ENCODE measurements around the gene F10.

Gene F10

DNA sequence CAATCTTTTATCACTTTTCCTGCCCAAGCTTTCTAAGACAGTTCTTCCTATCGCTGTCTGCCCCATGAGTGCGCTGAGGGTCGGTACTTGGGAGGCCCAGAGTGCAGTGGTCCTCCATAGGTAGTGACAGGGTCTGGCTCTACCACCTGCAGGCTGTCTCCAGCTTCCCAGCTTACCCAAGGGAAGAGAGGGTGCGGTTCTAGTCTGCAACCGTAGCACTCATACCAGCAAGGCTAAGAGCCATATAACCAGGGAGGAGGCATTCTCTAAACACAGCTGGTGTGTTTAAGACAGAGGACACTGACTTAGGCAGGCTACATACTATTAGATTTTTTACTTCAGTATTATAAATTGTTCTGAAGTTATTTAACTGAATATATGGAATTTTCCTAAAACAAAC, 44.1 kb downstream of the F10 start:
- DNase-seq (ENCODE audit: low read depth in 2 of 2, low spot score in 1 of 2): no peak

DNA sequence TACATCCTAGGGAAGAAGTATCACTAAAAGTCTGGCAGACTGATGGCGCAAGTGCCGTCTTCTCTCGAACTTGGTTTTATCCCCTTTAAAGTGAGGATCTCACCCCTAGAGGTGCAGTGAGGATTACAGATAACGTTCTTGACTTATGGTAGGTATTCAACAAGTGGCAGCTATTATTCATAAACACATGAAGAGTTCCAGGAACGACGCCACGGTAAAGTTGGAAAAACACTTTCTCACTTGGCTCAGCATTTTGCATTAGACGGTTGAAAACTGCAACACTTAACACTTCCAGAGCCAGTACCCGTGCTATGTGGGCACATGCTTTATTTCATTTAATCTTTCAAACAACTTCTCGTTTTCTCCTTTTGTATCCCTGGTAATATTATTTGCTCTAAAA, 44.6 kb downstream of the F10 start:
- no peak for DNase-seq (ENCODE audit: low read depth in 2 of 2, low spot score in 1 of 2)

DNA sequence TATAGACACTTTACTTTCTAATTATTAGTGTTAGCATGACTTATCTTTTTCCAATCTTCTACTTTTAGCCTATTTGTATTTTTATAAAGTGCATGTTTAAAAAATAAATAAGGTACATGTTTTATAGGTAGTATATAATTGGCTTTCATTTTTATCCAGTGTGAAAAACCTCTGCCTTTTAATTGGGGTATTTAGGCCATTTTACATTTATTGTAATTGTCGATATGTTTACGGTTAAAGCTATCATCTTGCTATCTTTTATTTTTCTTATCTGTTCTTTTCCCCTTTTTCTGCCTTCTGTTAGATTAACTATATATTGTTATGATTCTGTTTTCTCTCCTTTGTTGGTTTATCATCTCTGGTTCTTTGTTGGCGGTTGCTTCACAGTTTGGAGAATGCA, 45.0 kb downstream of the F10 start:
- no peak for DNase-seq (ENCODE audit: low read depth in 2 of 2, low spot score in 1 of 2)

DNA sequence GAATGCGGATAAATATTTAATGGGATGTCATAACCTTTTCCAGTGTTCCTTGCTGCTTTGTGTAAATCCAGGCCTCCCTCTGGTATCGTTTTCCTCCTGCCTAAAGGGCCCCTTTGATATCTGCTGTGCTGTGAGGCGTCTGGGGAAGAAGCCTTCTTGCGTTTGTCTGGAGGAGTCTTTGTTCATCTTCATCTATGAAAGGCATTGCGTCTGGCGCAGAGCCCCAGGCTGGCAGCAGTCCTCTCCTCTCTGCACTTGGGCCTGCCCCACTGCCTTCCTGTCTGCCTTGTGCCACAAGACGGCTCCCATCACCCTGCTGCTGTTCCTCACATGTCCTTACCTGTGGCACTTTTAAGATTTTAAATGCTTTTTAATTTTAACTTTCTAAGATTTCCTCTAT, 45.6 kb downstream of the F10 start:
- DNase-seq (ENCODE audit: low read depth in 2 of 2, low spot score in 1 of 2): no peak

DNA sequence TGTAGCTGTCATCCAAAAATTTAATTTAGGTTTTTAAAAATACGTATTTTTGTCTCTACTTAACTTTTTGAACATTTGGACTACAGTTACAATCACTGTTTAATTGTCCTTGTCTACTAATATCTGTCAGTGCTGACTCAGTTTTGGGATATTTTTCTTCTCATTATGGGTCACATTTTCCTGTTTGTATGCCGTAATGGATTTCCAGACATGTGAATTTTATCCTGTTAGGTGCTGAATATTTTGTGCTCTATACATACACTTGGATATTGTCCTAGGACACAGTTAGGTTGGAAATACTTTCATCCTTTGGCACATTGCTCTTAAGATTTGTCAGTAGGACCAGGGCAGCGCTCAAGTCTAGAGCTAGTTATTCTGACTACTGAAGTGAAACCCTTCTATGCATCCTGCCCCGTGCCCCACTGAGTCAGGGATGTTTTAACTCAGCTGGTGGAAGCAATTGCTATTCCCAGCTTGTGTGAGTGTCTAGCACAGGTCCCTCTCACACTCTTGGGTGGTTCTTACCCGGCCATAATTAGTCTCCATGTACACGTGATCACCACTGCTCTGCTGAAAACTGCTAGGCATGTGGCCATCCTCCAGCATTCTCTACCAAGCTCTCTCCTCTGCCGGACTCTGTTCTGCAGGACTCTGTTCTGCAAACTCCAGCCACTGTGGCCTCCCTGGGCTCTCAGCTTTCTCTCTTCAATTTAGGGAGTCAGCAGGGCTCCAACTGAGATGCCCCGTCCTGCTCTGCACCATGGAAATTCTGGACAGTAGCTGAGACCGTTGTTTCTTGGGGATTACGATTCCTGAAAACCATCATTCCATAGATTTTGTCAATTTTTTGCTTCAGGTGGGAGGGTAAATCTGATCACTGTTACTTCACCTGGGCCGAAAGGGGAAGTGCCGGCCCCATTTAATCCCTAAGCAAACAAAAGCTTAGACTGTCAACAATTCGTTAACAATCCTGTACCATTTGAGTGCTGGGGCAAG, 47.0 kb downstream of the F10 start:
- no peak for DNase-seq (ENCODE audit: low read depth in 2 of 2, low spot score in 1 of 2)

DNA sequence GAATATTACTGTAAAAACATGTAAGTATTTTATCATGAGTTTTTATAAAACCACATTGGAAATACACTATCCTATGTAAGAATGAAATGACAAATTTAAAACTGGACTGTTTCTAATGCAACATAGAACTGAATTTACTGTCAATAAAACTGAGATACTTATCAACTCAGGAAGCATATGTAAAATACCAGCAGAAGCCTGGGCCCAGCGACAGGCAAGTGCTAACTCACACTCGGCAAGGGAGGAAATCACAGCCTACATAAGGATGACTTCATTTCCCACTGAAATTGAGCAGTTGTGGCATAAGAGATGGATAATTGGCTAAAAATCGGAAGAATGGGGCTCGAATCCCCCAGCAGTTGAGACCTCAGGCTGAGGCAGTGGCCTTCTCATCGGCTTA, 47.9 kb downstream of the F10 start:
- no peak for DNase-seq (ENCODE audit: low read depth in 2 of 2, low spot score in 1 of 2)

DNA sequence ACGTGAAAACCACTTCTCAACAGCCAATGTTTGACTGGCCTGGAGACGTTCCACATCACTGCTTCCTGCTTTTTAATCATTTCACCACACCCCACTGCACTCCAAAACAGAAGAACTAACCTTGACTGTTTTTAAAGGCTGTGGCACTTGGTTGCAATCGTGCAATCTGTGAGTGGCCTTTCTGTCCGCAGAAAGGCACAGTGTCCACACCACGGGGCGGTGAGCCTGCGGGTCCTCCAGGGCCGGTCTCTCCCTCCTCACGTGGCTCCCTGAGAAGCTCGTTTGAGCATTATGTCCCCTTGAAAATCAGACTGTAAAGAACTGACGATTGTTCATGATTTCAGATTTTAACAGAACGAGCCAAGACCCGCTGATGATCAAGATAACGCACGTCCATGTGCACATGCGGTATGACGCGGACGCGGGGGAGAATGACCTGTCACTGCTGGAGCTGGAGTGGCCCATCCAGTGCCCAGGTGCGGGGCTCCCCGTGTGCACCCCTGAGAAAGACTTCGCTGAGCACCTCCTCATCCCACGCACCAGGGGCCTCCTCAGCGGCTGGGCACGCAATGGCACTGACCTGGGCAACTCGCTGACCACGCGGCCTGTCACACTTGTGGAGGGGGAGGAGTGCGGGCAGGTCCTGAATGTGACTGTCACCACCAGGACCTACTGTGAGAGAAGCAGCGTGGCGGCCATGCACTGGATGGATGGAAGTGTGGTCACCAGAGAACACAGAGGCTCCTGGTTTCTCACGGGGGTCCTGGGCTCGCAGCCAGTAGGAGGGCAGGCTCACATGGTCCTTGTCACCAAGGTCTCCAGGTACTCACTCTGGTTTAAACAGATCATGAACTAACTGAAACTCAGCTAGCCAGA, 48.9 kb downstream of the F10 start:
- DNase-seq (ENCODE audit: low read depth in 2 of 2, low spot score in 1 of 2): no peak

DNA sequence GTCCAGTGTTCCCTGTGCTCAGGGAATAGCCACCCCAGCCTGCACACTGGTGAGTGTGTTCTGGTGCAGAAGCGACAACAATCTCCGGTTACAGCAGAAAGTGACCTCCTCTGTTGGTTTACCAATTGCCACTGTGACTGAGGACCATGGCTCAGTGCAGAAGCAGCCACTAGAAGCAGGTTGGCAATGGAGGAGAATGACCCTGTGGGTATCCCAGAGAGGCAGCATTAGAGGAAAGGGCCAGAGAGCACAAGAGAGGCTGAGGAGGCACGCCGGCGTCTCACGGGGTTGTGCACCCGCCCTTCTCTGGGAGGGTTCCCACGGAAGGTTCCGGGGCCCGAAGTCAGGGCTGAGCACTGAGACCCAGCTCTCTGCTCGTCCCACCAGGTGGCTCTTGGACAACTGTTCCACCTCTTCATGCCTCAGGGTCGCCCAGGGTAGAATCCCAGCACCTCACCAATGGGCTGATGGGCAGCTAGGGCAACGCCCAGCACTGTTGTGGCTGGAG, 49.9 kb downstream of the F10 start:
- DNase-seq (ENCODE audit: low read depth in 2 of 2, low spot score in 1 of 2): no peak

DNA sequence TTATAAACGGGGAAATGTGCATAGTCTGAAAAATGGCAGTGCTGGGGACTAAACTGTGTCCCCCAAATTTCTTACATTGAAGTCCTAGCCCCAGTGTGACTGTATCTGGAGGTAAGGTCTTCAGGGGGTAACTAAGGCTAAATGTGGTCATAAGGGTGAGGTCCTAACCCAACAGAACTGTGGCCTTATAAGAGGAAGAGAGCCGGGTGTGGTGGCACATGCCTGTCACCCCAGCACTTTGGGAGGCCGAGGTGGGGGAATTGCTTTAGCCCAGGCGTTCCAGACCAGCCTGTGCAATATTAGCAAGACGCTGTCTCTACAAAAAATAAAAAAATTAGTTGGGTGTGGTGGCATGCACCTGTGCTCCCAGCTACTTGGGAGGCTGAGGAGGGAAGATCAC, 53.7 kb downstream of the F10 start:
- DNase-seq (ENCODE audit: low read depth in 2 of 2, low spot score in 1 of 2): peak; percentile 39 to 65

DNA sequence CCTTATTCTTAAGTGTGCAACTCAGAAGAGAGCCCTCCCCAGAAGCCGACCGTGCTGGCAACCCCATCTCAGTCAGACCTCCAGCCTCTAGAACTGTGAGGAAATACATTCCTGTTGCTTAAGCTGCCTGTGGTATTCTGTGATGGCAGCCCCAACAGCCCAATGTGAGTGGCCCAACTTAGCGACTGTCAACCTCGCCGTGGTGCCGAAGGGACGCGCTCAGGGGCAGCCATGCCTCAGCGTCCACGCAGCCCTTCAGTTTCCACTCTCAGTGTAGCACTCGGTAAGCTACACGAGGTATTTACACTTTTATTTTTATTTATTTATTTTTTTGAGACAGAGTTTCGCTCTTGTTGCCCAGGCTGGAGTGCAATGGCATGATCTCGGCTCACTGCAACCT, 54.2 kb downstream of the F10 start:
- DNase-seq (ENCODE audit: low read depth in 2 of 2, low spot score in 1 of 2): no peak

DNA sequence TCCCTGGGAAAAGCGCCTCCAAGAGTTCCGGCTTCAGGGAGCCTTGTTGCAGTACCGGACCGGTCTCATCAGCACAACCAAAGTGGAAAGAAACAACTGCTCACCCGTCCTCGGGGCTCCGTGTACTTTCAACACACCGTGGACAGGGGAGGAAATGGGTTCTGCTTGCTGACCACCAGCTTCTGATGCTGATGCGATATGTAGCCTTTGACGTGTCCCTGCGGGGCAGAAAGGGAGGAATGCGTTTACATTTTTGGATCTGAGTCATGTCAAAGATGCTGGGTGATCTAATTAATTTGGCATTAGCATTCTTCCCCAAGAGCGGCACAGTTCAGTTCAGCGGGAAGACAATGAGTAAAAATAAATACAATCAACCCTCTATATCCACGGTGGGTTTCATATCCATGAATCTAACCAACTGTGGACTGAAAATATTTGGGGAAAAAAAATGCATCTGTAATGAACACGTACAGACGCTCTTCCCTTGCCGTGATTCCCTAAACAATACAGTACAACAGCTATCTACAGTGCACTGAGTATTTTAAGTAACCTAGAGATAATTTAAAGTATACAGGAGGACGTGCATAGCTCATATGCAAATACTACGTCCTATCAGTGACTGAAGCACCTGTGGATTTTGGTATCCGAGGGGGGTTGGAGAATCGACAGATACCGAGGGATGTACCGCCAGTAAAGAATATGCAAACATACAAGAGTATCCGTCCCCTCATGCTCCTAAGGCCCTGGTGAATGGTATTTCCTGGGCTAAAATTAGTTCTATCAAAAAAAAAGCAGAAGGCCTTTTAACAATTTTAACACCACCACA, 55.7 kb downstream of the F10 start:
- no peak for DNase-seq (ENCODE audit: low read depth in 2 of 2, low spot score in 1 of 2)

DNA sequence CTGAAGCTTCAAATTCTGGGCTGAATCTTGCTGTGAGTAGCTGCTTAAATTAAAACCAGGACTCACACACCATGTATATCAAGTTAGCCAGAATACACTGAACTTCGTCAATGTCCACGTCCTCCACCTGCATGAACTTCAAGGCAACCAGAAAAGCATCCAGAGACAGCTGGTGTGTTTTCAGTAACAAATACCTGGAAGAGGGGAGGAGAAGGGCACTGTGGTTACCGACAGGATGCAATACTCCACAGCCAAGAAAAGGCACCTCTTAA, 56.2 kb downstream of the F10 start:
- no peak for DNase-seq (ENCODE audit: low read depth in 2 of 2, low spot score in 1 of 2)

DNA sequence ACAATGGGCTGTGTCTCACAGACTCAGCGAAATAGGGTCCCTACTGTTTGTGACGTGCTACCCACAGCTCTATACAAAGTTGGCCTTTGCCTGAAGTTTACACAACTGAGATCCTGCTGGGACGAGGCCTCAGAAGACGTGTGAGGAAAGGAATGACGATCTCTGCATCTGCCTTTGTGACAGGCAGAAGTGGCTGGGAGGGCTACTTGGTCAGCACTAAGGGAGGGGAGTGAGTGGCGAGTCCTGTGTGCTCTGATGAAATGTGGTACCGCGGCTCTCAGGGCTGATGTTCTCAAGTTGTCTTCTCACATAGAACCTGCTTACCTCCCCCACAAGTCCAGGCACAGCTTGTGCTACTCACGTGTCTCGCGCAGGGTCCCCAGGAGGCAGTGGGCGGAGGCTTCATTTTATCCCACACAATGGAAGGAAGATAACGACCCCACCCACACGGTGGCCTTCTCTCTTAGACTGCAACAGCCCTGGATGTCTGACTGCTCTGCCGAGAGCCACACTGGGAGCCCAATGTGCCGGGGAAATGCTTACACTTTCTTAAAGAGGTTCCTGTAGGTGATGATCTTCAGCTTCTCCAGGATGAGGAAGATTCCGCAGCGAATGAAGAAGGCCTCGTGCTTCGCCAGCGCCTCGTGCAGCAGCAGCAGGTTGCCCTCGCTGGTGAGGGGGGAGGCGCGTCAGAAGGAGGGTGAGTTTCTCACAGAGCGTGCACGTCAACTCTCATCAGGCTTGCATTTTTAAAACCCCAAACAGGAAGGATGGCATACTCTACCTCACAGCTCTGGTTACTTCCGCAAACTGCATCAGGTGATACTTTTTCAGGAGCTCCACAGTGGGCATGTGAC, 57.0 kb downstream of the F10 start:
- DNase-seq (ENCODE audit: low read depth in 2 of 2, low spot score in 1 of 2): no peak

DNA sequence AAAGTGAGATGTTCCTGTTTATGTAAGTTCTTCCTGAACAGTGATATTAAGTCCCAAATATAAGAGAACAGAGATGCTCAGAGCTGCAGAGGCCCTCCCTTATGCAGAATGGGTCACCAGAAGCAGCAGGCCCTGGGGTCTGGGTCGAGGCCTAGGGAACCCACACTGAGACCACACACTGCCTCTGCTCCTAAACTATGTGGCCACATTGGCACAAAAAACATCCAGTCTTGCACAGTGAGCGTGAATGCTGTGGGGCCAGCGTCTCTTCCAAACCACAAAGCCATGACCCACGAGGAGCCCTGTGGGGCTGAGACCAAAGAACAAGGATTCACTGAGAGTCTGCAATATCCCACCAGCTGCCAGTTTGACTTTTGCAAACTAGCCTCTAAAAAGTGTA, 59.4 kb downstream of the F10 start:
- DNase-seq (ENCODE audit: low read depth in 2 of 2, low spot score in 1 of 2): no peak

DNA sequence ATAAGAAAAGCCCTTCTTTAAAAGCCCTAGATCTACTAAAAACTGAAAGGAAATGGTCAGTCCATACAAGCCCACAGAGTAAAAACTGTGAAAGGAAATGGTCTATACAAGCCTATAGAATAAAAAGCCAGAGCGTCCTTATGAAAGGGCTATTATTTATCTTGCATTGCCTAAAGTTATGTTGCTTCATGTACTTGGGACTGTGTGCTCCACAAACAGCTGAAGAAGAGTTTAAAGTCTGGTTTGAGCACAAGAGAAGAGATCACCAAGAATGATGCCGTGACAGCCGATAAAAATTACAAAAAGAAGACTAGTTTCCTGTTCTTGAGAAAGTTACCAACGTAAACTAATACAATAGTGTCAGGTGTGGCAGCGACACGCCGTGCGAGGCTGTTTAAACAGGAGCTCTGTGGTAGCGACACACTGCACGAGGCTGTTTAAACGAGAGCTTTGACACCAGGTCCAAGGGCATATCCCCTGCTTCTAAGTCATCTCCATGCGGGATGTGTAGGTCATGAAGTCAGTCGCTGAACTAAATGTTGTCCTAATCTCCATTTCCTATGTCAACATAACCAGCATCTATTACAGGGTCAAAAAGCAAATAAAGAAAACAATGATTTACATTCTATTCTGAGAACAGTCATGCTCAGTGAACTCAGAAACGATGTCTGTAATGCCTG, 61.0 kb downstream of the F10 start:
- no peak for DNase-seq (ENCODE audit: low read depth in 2 of 2, low spot score in 1 of 2)

DNA sequence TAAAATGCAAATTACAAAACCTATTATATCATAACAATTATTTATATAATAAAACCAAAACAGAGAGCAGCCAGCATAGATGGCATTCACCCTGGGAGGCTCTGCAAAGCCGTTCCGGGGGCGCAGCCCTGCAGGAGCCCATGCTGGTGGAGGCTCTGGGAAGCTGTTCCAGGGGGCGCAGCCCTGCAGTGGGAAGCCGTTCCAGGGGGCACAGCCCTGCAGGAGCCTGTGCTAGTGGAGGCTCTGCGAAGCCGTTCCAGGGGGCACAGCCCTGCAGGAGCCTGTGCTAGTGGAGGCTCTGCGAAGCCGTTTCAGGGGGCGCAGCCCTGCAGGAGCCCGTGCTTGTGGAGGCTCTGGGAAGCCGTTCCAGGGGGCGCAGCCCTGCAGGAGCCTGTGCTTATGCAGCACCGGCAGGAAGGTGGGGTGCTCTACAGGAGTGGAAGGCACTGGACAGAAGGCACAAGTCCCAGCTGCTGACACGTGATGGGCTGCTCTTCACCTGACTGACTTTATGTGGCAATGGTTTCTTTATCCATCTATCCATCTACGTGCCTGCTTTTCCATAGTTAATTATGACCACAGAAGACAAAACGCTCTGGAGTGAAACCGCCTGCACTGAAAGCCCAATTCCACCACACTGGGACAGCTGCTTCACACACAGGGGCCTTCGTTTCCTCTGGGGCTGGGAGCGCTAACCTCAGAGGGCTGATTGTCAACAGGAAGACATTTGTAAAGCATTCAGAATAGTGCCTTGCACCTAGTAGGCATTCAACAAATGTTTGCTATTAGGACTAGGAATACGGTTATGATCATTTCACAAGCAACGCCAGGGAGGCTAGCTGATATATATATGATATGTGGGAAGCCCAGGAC, 62.2 kb downstream of the F10 start:
- no peak for DNase-seq (ENCODE audit: low read depth in 2 of 2, low spot score in 1 of 2)

DNA sequence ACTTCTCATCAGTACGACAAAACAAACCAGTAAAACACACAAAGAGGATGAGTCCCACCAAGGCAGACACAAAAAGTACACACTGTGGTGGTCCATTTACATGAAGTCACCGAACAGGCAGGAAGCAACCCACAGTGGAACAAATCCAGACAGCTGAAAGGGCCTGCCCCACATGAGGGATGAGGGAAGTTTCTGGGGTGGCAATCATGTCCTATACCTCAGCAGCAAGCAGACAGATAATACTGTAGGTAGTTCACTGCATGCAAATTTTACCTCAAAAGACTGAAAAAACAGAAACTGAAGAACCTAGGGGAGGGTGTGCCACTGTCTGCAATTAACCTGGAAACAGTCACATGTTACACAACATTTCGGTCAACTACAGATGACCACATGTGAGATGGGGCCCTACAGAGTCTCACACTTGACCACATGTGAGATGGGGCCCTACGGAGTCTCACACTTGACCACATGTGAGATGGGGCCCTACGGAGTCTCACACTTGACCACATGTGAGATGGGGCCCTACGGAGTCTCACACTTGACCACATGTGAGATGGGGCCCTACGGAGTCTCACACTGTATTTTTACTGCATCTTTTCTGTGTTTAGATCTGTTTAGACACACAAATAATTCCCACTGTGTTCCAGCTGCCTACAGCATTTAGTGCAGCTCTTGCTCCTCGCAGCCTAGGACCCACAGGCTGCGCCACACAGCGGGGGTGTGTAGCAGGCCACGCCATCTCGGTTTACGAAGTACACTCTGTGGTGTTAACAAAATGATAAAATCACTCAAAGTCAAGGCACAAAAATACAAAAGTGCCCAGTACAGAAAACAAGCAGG, 63.7 kb downstream of the F10 start:
- DNase-seq (ENCODE audit: low read depth in 2 of 2, low spot score in 1 of 2): no peak

DNA sequence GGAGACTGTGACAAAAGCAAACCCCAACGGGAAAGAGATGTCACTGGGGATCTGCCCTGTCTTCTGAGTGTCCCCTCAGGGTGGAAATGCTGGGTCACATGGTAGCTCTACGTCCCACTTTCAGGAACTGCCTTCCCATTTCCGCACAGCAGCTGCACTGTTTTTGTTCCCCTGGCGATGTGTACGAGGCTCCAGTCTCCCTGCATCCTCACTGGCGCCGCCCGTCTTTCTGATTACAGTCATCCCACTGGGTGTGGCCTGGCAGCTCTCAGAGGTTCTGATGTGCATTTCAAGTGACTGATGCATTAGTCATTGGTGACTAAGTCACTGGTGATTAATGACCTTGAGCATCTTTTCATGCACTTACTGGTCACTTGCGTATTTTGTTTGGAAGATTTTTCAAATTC, 64.7 kb downstream of the F10 start:
- DNase-seq (ENCODE audit: low read depth in 2 of 2, low spot score in 1 of 2): peak; percentile 31 to 46
